ENCODE results near the gene USP17L26.
"Not testable (repeated sequence)": the region's sequence is repeated elsewhere in the genome, so short reads cannot be mapped to it uniquely, and the experiment has no call there.

DNA sequence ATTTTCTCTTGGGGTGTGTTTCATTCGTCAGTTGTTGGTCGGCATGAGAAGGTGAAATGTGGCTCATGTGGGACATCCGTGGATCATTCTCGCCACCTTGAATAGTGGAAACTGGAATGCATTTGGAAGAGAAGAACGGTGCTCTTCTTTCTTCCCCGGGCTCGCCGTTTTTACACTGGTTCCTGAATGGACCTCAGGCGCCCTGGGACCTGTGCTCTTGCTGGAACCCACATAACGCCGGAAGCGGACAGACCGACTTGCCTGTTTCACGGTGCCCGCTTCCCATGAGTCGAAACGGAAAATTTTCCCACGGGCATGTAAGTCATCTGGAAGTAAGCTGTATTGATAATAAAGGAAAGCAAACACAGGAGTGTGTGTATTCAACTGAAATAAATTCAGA, 16.4 kb downstream of the USP17L26 start:
- not testable (repeated sequence) for TF ChIP-seq POLR2AphosphoS5, POLR2A (IDR thresholded peaks at IDR 0.05)
- TF ChIP-seq, protein P1, sequence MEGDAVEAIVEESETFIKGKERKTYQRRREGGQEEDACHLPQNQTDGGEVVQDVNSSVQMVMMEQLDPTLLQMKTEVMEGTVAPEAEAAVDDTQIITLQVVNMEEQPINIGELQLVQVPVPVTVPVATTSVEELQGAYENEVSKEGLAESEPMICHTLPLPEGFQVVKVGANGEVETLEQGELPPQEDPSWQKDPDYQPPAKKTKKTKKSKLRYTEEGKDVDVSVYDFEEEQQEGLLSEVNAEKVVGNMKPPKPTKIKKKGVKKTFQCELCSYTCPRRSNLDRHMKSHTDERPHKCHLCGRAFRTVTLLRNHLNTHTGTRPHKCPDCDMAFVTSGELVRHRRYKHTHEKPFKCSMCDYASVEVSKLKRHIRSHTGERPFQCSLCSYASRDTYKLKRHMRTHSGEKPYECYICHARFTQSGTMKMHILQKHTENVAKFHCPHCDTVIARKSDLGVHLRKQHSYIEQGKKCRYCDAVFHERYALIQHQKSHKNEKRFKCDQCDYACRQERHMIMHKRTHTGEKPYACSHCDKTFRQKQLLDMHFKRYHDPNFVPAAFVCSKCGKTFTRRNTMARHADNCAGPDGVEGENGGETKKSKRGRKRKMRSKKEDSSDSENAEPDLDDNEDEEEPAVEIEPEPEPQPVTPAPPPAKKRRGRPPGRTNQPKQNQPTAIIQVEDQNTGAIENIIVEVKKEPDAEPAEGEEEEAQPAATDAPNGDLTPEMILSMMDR (IDR thresholded peaks at IDR 0.05), result not testable (repeated sequence)
